Measurements from ENCODE around the gene SRR.
"Not testable (repeated sequence)": the region's sequence is repeated elsewhere in the genome, so short reads cannot be mapped to it uniquely, and the experiment has no call there.

Gene SRR

GRCh38 chr17:2303204-2304188 is at the start of gene SRR, which contains the start of gene SMG6:
Gene SRR, plus strand, starts transcription at chr17:2303950. Its CDS starts 11,611 bp downstream, at chr17:2315561.
Gene SMG6, minus strand, starts transcription at chr17:2303785. Its CDS starts 65 bp downstream, at chr17:2303720.
- peak; percentile 96 for DNase-seq

- not testable (repeated sequence) for DNase-seq
These were observed 44.9 kb upstream of the SRR start for GRCh38 chr17:2258830-2259229.

- DNase-seq: peak; percentile 59
These were observed 43.8 kb upstream of the SRR start for GRCh38 chr17:2259769-2260536.

- no peak for DNase-seq
These were observed 41.6 kb upstream of the SRR start for GRCh38 chr17:2262135-2262587.

DNA sequence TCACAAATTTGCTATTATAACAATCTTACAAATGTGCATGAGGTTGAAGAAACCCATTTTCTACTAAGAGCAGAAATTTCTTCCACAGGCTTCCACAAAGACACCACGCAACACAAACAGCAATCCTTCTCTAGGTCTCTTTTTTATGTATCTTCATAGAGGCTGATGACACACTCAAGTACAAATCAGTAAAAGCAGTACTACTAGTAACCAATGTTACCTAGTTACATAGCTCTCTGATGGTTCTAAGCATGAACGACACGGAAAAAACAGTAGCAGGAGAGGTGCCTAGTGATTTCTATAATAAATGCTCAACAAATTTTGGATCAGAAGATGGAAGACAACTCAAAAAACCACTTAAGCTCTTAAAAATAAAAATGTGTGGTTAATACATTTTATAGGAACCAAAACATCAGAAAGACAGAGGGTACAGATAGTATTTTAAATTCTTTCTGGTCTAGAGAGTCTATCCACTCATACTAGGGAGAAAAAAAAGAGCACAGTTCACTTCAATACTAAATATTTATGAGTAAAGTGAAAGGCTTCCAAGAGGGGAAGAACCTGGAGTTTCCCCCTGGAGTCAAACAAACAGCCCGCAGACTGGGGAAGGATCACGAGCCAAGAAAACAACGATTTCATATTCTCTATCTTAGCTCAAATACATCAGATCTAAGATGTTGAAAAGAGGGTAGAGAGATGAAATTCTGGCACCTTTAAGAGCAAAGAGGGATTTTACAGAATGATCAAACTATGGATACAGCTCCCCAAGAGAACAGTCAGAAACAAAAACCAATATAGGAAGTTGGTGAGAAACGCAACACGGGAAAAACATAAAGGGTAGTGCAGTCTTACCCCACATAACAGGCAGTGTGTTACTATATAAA is 40.3 kb upstream of the SRR start:
- DNase-seq: no peak

GRCh38 chr17:2264067-2264860 is 39.5 kb upstream of the SRR start:
- DNase-seq: no peak

- not testable (repeated sequence) for DNase-seq
These were observed 38.6 kb upstream of the SRR start for GRCh38 chr17:2265166-2265565.

GRCh38 chr17:2266045-2266864 is 37.5 kb upstream of the SRR start:
- peak; percentile 71 for DNase-seq

DNA sequence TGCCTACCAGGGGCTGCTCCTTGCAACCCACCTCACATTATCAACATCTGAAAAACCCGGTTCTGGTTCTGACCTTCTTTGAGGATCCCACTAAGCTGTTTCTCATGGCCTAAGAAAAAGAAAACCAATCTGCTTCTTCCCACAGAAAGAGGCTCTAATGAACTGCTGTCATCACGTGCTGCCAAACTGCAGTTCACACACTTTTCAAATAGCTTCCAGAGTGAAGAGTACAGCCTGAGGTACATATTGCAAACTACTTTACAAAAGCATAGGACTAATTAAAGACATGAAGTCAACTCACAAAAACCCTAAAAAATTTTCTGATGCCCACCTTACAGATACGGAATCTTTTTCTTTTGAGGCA is 36.9 kb upstream of the SRR start:
- DNase-seq: no peak

DNA sequence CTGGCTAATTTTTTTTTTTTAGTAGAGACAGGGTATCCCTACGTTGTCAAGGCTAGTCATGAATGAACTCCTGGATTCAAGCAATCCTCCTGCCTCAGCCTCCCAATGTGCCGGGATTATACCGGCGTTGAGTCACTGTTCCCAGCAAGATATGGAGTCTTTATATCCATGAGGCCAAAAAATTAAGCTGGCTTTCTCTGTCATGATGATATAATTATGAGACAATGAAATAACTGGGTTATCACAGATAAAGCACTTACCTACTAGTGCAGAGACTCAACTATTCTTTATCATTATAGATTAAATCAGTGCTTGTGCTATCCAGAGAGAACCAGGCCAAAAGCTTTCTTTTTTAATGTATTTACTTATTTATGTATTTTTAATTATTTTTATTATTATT is 36.4 kb upstream of the SRR start:
- no peak for DNase-seq

GRCh38 chr17:2271985-2272702 is 31.6 kb upstream of the SRR start:
- no peak for DNase-seq

DNA sequence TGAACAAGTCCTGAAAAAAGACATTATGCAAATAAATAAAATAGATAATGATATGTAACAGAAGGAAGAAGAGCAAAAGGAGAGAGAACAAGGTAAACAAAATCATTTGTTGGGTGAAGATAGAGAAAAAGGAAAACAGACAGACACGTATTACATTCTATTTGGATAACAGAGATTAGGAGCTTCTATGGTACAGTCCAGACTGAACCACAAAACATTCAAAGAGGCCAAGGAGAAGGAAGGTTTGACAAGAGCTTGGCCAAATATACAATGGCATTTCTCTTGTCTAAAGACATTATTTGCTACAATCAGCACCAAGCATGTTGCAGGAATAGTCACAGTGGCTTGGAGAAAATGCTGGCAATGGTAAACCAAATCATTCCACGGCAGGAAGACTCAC is 29.3 kb upstream of the SRR start:
- DNase-seq: no peak

DNA sequence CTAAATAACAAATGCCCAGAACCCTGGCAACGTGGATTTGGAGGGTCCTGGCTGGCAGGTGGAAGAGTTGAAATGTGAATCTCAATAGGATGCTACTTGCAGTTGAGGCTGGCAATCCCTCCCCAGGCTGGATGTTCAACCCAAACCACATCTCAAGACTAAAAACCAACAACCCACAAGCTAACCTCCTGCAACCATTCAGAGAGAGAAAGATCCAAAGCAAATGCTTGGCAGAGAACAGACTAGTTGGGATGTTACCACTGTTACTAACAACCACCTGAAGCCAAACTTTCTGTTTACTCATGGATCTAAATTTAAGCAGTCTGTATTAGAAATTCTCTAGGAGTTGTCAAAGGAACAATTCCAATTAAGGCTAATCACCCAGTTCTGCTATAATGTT is 28.0 kb upstream of the SRR start:
- no peak for DNase-seq

GRCh38 chr17:2277429-2278170 is 26.1 kb upstream of the SRR start:
- DNase-seq: no peak

- no peak for DNase-seq
These were observed 24.0 kb upstream of the SRR start for GRCh38 chr17:2279707-2280106.

DNA sequence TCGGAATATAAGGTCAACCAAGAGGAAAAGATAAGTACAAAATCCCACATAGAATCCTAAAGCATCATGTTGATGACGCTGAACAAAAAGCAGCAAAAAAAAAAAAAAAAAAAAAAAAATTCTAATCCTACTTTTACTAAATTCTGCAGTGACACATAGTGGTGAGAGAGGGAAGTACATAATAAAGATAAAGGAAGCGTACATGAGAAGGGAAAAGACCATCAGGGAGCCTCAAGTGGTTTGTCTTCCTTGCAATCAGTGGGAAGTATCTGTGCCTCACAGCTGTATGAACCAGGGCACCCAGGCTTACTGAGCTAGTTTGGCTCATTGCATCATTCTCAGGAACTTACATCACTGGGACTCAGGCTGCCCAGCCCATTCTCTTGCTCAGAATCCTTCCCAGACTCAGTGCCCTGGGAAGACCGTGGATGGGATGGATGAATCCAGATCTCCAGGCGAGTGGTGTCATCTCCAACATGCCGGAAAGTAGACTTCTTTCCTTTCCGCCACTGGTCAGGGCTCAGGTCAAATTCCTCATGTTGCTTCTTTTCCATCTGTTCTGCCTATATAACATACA is 21.4 kb upstream of the SRR start:
- no peak for DNase-seq

GRCh38 chr17:2283302-2283701 is 20.4 kb upstream of the SRR start:
- no peak for DNase-seq

DNA sequence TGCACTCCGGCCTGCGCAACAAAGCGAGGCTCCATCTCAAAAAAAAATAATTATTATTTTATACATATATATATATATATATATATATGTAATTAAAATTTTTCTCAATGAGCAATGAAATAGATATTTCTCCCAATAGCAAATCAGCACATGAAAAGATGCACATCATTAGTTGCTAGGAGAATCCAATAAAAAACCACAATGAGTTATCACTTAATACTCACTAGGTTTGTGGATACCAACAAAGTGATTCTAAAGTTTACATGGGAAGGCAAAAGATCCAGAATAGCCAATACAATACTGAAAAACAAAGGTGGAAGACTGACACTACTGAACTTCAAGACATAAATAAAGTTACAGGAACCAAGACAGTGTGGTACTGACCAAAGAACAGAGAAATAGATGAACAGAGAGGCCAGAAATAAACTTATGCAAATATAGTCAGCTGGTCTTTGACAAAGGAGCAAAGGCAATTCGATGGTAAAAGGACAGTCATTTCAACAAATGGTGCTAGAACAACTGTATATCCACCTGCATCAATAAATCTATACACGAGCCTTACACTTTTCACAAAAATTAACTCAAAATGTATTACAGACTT is 13.8 kb upstream of the SRR start:
- no peak for DNase-seq

GRCh38 chr17:2292100-2292499 is 11.7 kb upstream of the SRR start:
- DNase-seq: no peak
